HG03064 (cell line): ENCODE data around the gene CAVIN4.

ENCODE experiments used
- ATAC-seq: cut with Tn5 transposase; IDR thresholded peaks from one replicate; pipeline ENCODE4 v1.9.1; 2021; ENCODE audit warnings: low read depth; ENCODE audit not compliant: unreplicated experiment

The CAVIN4 gene

DNA sequence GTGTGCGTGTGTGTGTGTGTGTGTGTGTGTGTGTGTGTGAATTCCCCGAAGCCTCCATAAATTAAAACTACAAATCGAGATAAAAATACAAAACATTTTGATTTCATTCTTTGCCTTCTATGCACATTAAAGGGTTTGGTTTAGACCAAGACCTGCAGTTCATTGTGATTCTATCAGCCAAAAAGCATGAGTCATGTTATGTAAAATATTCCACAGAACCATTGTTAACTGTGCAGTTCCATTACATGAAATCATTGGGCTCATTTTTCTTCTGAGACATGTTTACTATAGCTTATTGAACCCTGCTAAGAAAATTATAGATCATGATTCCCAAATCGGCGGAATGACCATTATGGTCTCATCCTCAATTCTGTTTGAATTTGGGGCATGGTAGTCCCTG lies 11.7 kb downstream of the CAVIN4 start:
- no peak for ATAC-seq

DNA sequence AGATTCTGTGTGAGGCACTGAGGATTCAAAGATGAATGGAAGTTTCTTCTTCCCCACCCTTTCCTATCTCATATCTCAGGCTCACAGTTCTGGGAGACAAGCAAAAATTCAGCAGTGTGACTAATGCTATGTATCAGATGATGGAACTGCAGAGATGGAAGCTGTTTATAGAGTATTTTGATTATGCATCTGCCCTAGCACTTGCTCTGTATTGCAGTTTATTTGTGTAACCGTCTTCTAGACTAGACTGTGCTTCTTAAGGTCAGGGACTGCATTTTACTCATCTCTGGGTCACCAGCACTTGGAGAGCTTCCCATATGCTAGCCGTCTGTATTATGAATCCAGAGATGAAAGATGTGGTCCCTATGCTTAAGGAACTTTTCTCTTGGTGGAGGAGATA lies 12.6 kb downstream of the CAVIN4 start:
- ATAC-seq, result no peak

DNA sequence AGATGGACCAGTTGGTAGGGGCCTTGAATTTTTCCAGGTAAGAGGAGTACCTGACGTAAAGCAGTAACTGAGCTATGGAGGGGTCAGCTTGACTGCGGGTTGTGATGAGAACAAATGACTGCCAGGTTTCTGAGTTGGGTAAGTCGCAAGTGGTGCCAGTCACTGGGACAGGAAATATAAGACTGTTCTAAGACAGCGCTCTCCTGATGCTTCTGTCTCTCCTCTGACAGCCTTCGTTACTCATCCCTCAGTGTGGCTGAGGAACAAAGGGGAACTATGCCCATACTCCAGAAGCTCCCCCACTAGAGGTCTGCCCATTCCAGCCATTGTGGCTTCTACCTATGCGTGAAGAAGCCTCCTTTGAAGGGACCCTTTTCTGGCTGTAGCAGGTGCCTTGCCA lies 13.3 kb downstream of the CAVIN4 start:
- ATAC-seq, result no peak

DNA sequence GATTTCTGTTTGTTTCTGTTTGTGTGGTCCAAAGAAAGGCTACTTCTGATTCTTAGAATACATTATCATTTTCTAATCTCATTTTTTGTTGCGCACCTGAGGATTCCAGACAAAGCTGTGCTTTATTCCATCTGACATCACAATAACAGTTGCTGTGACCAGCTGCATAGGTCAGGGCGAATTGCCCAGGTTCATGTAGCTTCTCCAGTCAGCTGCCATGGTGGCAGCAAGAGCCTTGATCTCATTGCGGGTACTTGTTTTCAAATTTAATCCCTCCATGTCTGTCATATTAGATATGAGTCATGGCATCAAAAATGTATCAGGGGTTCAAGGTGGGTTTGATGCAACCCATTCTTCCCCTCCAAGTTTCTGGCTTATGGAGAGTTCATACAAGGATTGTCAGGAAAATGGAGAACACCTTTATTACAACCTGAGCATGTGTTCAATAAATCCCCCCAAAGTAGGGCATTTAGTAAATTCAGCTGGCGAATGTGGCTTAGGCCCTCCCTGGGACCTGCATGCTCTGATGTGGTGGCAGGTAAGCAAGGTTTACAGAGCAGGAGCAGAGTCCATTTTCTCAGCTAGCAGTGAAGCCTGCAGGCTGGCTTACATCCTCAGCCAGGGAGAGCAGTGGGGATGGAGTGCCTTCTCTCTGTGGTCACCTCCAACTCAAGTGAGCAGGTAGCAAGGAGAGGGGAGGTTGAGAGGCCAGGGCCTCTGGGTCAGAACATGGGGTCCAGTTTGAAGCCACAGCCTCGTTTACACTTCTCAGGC lies 13.9 kb downstream of the CAVIN4 start:
- no peak for ATAC-seq

DNA sequence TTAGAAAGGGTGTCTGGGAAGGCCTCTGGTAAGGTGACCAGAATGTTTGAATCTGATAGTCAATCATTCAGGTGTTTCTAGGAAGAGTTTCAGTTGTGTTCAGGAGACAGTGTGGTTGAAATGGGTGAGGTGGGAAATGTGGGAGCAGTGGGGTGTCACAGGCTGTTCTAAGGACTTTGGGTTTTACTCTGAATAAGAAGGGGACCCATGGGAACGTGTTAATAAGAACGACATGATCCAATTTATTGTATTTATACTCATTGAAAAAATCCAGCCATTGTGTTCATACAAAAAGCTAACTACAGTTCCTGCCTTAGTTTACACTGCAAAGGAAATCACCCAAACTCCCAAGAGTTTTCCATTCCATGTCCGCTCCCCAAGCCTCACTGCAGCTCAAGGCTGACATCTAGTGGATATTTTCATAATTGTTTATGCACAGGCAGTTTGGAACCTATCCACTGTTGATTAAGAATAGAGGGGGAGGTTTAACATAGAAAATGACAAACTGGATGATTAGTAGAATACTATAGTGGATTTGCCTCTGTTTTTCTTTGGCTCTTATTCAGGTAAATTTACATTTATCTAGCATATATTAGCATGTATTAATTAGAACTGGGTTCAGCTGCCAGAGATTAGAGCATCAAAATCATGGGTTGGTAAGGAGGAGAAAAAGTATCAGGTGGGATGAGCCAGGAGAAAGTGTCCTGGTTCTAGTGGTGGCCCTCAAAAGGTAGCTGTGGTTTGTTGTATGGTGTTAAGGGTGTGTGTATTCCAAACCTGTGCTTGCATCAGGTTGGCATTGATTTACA lies 17.7 kb downstream of the CAVIN4 start:
- no peak for ATAC-seq

DNA sequence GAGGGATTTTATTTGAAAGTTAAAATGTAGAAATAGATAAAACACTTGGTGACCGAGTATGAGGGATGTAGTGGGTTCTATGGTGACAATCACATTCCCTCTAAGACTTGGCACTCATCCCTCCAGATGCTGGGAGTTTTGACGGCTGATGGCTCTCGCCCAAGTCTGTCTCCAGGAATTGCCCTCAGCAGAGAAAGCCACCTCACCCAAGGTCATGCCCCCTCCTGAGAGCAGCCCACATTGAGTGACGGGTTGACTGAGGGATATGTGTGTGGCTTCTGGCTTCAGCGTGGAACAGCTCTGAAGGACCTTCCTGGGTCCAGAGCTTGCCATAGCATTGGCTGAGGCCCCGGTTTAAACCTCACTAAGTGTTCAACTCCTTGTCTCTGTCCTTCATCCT lies 19.4 kb downstream of the CAVIN4 start:
- ATAC-seq, result no peak

DNA sequence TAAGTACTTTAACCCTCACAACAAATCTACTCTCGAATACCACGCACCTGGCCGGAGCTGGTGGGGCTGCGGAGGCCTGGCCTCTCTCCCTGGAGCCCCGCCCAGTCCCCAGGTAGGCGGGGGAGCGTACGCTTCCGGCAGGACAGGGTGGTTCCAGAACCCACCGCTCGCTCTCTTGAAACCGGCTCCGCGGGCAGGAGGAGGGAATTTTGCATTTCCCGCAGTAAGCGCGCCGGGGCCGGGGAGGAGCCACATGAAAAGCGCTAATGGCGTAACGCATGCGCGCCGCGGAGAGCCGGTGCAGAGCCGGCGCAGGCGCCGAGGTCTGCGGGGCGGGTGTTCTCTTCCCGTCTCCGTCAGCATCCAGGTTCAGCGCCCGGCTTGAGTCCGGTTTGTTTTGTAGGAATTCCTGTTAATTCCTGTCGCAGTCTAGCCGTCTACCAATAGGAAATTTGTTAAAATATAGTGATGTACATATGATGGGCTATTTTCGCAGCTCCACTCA lies 20.8 kb downstream of the CAVIN4 start:
- ATAC-seq, result peak; percentile 63

DNA sequence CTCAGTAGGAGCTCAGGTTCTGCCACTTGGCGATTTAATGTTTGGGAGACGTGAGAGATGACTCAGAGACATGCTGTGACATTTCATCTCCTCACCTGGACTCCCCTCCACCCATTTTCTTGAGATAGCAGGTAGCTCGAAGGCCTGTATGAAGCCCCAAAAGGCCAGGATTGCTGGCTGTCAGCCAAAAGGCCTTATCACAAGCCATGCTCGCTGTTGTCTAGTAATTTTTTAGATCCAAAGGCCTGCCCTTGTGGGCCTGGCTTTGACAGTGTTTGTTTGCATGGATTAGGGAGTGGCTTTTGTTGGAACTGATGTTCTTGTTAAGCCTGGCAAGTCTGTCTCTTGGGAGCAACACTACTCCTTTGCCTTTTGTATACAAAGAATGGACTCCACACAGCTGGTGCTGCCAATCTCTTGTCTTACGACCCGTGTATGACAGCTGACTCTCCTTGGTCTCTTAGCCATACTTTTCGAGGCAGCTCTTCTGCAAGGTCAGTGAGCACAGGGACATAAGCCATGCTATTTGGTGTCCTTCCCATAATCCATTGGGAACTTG lies 22.7 kb downstream of the CAVIN4 start:
- ATAC-seq, result no peak

DNA sequence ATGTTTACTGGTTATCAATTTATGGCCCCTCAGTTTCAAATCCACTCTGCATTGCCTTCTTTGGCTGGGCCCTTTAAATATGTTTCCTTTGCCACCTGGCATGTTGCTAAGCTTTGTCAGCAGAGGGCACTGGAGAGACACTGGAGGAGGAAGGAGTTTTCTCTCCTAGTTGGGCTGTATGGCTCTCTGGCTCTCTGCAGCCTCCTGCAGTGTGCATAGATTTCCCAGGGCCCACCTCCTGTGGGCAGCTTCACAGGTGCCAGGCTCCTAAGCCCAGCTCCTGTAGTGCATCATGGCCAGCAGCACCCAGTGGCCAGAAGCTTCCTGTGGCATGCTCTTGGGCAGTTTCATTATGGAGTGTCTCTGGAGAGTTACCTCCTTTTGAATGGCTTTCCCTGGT lies 23.3 kb downstream of the CAVIN4 start:
- no peak for ATAC-seq

DNA sequence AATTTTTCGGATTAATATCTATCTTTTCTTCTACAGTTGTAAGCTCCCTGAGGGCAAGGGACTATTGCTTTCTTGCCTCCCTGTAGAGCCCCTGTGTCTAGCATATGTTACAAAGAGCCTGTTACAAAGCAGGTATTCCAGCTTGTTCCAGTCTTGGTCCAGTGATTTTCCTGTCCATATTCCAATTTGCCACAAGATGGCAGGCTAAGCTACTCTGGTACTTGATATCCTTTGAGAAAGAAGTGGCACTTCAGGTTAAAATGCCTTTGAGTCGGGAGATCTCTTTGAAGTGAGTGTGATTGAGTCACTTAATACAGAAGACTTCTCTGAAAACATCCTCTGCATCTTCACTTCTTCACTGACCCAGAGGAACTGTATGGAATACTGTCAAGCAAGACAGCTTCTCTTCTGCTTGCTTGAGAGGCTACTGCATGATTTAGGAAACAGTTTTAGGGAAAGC lies 24.5 kb downstream of the CAVIN4 start:
- ATAC-seq, result no peak

DNA sequence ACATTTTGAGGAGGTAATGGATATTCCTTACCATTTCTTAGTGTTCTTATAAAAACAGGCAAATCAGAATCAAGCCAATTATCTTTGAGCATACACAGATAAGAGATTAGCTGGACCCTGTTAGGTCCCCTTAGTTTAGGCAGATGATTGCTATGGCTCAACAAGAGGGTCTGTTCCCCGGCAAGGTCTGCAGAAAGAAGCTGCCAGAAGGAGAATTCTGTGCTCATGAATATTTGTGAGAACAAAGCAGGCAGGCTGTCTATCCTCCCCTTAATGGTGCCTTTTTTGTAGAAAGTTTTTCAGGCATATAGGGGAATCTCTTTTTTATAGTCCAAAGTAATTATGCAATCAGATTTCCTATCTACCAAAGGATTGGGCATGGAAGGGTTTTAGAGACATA lies 27.5 kb downstream of the CAVIN4 start:
- no peak for ATAC-seq

DNA sequence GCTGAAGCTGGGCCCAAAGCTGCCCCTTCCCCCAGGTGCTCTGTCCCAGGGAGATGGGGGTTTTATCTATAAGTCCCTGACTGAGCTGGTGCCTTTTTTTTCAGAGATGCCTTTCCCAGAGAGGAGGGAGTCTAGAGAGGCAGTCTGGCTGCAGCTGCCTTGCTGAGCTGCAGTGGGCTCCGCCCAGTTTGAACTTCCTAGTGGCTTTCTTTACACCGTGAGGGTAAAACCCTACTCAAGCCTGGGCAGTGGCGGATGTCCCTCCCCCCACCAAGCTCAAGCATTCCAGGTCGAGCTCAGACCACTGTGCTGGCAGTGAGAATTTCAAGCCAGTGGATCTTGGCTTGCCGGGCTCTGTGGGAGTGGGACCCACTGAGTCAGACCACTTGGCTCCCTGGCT lies 41.3 kb downstream of the CAVIN4 start:
- ATAC-seq, result no peak

DNA sequence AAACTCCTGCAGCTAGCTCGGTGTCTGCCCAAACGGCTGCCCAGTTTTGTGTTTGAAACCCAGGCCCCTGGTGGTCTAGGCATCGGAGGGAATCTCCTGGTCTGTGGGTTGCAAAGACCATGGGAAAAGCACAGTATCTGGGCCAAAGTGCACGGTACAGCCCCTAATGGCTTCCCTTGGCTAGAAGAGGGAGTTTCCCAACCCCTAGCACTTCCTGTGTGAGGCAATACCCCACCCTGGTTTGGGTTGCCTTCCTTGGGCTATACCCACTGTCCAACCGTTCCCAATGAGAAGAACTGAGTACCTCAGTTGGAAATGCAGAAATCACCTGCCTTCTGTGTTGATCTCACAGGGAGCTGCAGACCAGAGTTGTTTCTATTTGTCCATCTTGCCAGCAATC lies 41.8 kb downstream of the CAVIN4 start:
- ATAC-seq, result no peak

DNA sequence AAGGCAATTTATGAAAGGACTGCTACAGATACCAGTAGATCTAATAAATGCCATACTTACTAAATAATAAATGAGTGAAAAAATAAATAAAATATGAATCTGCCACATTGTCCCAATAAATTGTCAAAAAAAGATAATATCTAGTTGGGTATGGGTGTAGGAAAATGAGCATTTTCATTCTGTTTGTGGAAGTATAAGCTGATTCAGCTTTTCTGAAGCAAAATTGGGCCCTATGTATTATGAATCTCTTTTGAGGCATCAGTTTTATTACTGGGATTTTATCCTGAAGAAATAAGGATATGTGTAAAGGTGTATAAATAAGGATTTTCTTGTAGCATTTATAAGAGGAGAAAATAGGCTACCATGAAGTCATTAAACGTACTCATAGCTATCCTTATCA lies 46.1 kb downstream of the CAVIN4 start:
- ATAC-seq, result no peak

DNA sequence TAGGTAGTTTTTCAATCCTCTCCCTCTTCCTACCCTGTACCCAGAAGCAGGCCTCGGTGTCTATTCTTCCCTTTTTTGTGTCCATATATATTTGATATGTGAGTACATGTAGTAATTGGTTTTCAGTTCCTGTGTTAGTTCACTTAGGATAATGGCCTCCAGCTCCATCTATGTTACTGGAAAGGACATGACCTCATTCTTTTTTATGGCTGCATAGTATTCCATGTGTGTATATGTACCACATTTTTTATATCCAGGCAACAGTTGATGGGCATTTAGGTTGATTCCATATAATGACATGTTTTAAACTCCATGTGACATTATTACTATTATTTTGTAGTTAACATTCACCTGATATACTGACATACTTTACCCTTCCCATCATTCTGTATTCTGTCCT lies 49.1 kb downstream of the CAVIN4 start:
- no peak for ATAC-seq

DNA sequence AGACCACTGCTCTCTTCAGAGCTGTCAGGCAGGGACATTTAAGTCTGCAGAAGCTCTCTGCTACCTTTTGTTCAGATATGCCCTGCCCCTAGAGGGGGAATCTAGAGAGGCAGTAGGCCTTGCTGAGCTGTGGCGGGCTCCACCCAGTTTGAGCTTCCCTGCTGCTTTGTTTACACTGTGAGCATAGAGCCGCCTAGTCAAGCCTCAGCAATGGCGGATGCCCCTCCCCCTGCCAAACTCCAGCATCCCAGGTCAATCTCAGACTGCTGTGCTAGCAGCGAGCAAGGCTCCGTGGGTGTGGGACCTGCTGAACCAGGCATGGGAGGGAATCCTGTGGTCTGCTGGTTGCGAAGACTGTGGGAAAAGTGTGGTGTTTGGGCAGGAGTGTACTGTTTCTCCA lies 59.9 kb downstream of the CAVIN4 start:
- no peak for ATAC-seq
